Fibroblast of lung (primary cell): ENCODE data around the gene SELENOS.

Experiments used
- EZH2 ChIP-seq: IDR thresholded peaks from 2 replicates; pipeline ENCODE4 v1.5.1; 2012; ENCODE audit warnings: low read length, control low read depth, mild to moderate bottlenecking; ENCODE audit errors: missing control alignments
- TF ChIP-seq, protein P1 (sequence below), 2 donors: IDR thresholded peaks in 1 of 2; conservative IDR thresholded peaks in 1 of 2; 1 replicate in 1 of 2; 2 replicates in 1 of 2; pipeline ENCODE4 v1.5.1; 2011 to 2012; ENCODE audit warnings: low read length in 2 of 2, control low read depth in 1 of 2, inconsistent platforms in 1 of 2, low read depth in 1 of 2, mild to moderate bottlenecking in 1 of 2

GRCh38 chr15:101273534-101273933, 3.8 kb downstream of the SELENOS start:
- TF ChIP-seq, protein P1, sequence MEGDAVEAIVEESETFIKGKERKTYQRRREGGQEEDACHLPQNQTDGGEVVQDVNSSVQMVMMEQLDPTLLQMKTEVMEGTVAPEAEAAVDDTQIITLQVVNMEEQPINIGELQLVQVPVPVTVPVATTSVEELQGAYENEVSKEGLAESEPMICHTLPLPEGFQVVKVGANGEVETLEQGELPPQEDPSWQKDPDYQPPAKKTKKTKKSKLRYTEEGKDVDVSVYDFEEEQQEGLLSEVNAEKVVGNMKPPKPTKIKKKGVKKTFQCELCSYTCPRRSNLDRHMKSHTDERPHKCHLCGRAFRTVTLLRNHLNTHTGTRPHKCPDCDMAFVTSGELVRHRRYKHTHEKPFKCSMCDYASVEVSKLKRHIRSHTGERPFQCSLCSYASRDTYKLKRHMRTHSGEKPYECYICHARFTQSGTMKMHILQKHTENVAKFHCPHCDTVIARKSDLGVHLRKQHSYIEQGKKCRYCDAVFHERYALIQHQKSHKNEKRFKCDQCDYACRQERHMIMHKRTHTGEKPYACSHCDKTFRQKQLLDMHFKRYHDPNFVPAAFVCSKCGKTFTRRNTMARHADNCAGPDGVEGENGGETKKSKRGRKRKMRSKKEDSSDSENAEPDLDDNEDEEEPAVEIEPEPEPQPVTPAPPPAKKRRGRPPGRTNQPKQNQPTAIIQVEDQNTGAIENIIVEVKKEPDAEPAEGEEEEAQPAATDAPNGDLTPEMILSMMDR (conservative IDR thresholded peaks at IDR 0.05 in 1 of 2, IDR thresholded peaks at IDR 0.05 in 1 of 2; ENCODE audit: low read depth in 1 of 2, low read length in 2 of 2) = no peak
- no peak for TF ChIP-seq EZH2
